OCI-LY3 (cell line): ENCODE results near the gene SYT7.

ENCODE experiments used
- EZH2phosphoT487 ChIP-seq: fragments of 200-600 bp; shearing (Covaris generic); IDR thresholded peaks from 2 replicates; pipeline ENCODE4 v1.6.1; 2018; ENCODE audit warnings: antibody characterized with exemption, mixed run types, low read depth
- TF ChIP-seq, protein P1 (sequence below): fragments of 200-600, 300-600 bp; sonication (generic); IDR thresholded peaks from 2 replicates; pipeline ENCODE4 v1.5.1; 2014; ENCODE audit warnings: antibody characterized with exemption, low read length, low read depth

DNA sequence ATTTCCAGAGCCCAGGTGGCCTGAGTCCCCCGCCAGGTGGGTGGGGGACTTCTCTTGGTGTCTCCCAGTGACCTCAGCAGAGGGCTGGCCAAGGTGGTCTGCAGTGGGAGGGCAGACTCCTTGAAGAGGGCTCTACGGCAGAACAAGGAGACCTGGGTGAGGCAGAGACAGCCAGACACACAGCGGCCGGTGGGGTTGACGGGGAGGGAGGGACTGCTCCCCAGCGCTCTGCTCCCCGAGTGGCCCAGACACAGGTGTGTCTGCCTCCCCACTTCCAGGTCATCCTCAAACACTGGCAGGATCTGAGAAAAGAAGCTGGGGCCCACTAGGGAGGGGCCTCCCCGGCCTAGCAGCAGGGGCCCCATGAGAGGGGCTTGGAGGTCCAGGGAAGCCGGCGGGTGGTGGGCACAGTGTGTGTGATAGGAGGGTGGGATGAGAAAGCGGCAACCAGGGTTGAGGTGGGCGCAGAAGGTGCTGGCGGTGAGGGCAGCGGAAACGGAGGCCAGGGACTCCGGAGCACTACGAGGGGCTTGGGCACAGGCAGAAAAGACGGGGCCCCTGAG, 30.1 kb downstream of the SYT7 start:
- TF ChIP-seq, protein P1, sequence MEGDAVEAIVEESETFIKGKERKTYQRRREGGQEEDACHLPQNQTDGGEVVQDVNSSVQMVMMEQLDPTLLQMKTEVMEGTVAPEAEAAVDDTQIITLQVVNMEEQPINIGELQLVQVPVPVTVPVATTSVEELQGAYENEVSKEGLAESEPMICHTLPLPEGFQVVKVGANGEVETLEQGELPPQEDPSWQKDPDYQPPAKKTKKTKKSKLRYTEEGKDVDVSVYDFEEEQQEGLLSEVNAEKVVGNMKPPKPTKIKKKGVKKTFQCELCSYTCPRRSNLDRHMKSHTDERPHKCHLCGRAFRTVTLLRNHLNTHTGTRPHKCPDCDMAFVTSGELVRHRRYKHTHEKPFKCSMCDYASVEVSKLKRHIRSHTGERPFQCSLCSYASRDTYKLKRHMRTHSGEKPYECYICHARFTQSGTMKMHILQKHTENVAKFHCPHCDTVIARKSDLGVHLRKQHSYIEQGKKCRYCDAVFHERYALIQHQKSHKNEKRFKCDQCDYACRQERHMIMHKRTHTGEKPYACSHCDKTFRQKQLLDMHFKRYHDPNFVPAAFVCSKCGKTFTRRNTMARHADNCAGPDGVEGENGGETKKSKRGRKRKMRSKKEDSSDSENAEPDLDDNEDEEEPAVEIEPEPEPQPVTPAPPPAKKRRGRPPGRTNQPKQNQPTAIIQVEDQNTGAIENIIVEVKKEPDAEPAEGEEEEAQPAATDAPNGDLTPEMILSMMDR: no peak
- no peak for TF ChIP-seq EZH2phosphoT487
